Smooth muscle cell (in vitro differentiated cells): ENCODE results near the gene MIEF1. TPM values are rescaled to one million over a fixed set of nuclear protein-coding genes. Genes with fewer than 3 reads are reported as not detected.

Experiments
- DNase-seq: peaks from one replicate; lab custom pipeline; 2025; ENCODE audit not compliant: unreplicated experiment; lab: John Stamatoyannopoulos, UW
- H2AFZ ChIP-seq: fragments of 200-600 bp; sonication (generic); 2 replicates; pipeline ENCODE4 v1.6.0; 2016; ENCODE audit warnings: antibody characterized with exemption, low read depth, mild to moderate bottlenecking
- H3F3A ChIP-seq: fragments of 200-600 bp; sonication (generic); 2 replicates; pipeline ENCODE4 v1.6.0; 2017; ENCODE audit warnings: antibody characterized with exemption, low read depth
- H3K27ac ChIP-seq: fragments of 200-600 bp; sonication (generic); 2 replicates; pipeline ENCODE4 v1.5.1; 2016; ENCODE audit warnings: low read depth, mild to moderate bottlenecking
- H3K27me3 ChIP-seq: fragments of 200-600 bp; sonication (generic); 2 replicates; pipeline ENCODE4 v1.6.1; 2016; ENCODE audit warnings: low read depth, mild to moderate bottlenecking
- H3K36me3 ChIP-seq: fragments of 200-600 bp; sonication (generic); 2 replicates; pipeline ENCODE4 v1.5.1; 2016; ENCODE audit warnings: low read depth
- H3K4me1 ChIP-seq: fragments of 200-600 bp; sonication (generic); 2 replicates; pipeline ENCODE4 v1.5.1; 2016; ENCODE audit warnings: low read depth
- H3K4me2 ChIP-seq: fragments of 200-600 bp; sonication (generic); 2 replicates; pipeline ENCODE4 v1.6.0; 2016; ENCODE audit warnings: mild to moderate bottlenecking
- H3K4me3 ChIP-seq: fragments of 200-600 bp; sonication (generic); 2 replicates; pipeline ENCODE4 v1.5.1; 2016; ENCODE audit warnings: mild to moderate bottlenecking
- H3K79me2 ChIP-seq: fragments of 200-600 bp; sonication (generic); 2 replicates; pipeline ENCODE4 v1.6.0; 2016; ENCODE audit warnings: low read depth, mild to moderate bottlenecking
- H3K9ac ChIP-seq: fragments of 200-600 bp; sonication (generic); 2 replicates; pipeline ENCODE4 v1.6.0; 2016; ENCODE audit warnings: low read depth
- H3K9me3 ChIP-seq: fragments of 200-600 bp; sonication (generic); replicated peaks from 2 replicates; pipeline ENCODE4 v1.5.1; 2016; ENCODE audit warnings: low read depth
- H4K20me1 ChIP-seq: fragments of 200-600 bp; sonication (generic); 2 replicates; pipeline ENCODE4 v1.6.0; 2016; ENCODE audit warnings: low read depth
- CTCF ChIP-seq: fragments of 200-600 bp; sonication (generic); IDR thresholded peaks from 2 replicates; pipeline ENCODE4 v1.5.1; 2017; ENCODE audit warnings: borderline replicate concordance, mild to moderate bottlenecking, antibody characterized with exemption; ENCODE audit not compliant: insufficient read depth, poor library complexity, severe bottlenecking
- WGBS: methylation state at CpG from one replicate; pipeline ENCODE4 v1.1.7; 2016; ENCODE audit warnings: low lambda C conversion rate; 5-methylcytosine and 5-hydroxymethylcytosine counted together
- polyA plus RNA-seq: library from polyadenylated mRNA; unstranded; fragments of >200 nt; fragmentation: Nextera tagmentation; extraction: Ambion mirVana; gene quantifications from 2 replicates; pipeline ENCODE4 v1.2.1, GENCODE V29; 2016
- total RNA-seq: library from RNA; depleted of rRNA; stranded (reverse); fragments of >200 nt; gene quantifications from 2 replicates; pipeline ENCODE4 v1.2.3, GENCODE V29; 2014

MIEF1 gene
- total and polyA plus RNA-seq, 2 experiments from 2014 or later: 11.1 to 14.5 TPM

GRCh38 chr22:39534591-39535356 is 32.7 kb downstream of the MIEF1 start:
- TF ChIP-seq CTCF: peak; percentile 98
- H3K36me3 ChIP-seq: no peaks in the 10 kb centered on the region
- H3K4me1 ChIP-seq: peaks cover 11% of the 10 kb centered on the region
- H3K79me2 ChIP-seq: peaks cover 17% of the 10 kb centered on the region
- peak overlapping the region; percentile 38 for H2AFZ ChIP-seq
- no peak overlapping the region for H3K27ac ChIP-seq
- 12% methylated on average over 39 of the region's 41 CpGs for WGBS
- no peaks in the 10 kb centered on the region for H3K9me3 ChIP-seq
- peaks cover 10% of the 10 kb centered on the region for H3F3A ChIP-seq
- peaks cover 6% of the 10 kb centered on the region for H4K20me1 ChIP-seq
- H3K9ac ChIP-seq: no peak overlapping the region
- peak; percentile 72 for DNase-seq
- no peaks in the 10 kb centered on the region for H3K27me3 ChIP-seq
- peak overlapping the region; percentile 82 for H3K4me2 ChIP-seq
- peak overlapping the region; percentile 27 for H3K4me3 ChIP-seq

- no peak overlapping the region for H2AFZ ChIP-seq
- no peak overlapping the region for H3K27ac ChIP-seq
- H3K79me2 ChIP-seq: peaks cover 13% of the 10 kb centered on the region
- no peaks in the 10 kb centered on the region for H3K9me3 ChIP-seq
- H3K4me2 ChIP-seq: no peak overlapping the region
- peaks cover 11% of the 10 kb centered on the region for H3K4me1 ChIP-seq
- H3K36me3 ChIP-seq: no peaks in the 10 kb centered on the region
- peaks cover 10% of the 10 kb centered on the region for H3F3A ChIP-seq
- no peaks in the 10 kb centered on the region for H3K27me3 ChIP-seq
- no peak overlapping the region for H3K4me3 ChIP-seq
- H3K9ac ChIP-seq: no peak overlapping the region
- 68% methylated on average over 13 of the region's 13 CpGs for WGBS
- DNase-seq: no peak
- H4K20me1 ChIP-seq: peaks cover under 1% of the 10 kb centered on the region
- no peak for TF ChIP-seq CTCF
These were observed 33.3 kb downstream of the MIEF1 start for GRCh38 chr22:39535357-39535725.

GRCh38 chr22:39535831-39536449 is 33.9 kb downstream of the MIEF1 start:
- Histone ChIP-seq H3K27ac (no peak overlapping the region), H3K4me2 (no peak overlapping the region), H3K27me3 (no peaks in the 10 kb centered on the region), H3K79me2 (peaks cover 12% of the 10 kb centered on the region), H3K9me3 (no peaks in the 10 kb centered on the region), H4K20me1 (no peaks in the 10 kb centered on the region), H3K4me3 (no peak overlapping the region), H3F3A (peaks cover 10% of the 10 kb centered on the region), H2AFZ (no peak overlapping the region), H3K9ac (no peak overlapping the region), H3K36me3 (no peaks in the 10 kb centered on the region), H3K4me1 (peaks cover 11% of the 10 kb centered on the region)
- no peak for DNase-seq
- TF ChIP-seq CTCF: no peak
- 93% methylated on average over 15 of the region's 15 CpGs for WGBS
